ENCODE results near the gene PRKCE. TPM values are rescaled to one million over a fixed set of nuclear protein-coding genes. Genes with fewer than 3 reads are reported as not detected.

Gene PRKCE
- polyA plus RNA-seq, 1 of the 3 experiments (the other 2 are of a cell fraction), result 16.3 TPM

- TF ChIP-seq CTCF (IDR thresholded peaks at IDR 0.05), result no peak
- no peak for TF ChIP-seq NFIC (IDR thresholded peaks at IDR 0.05; ENCODE audit: borderline replicate concordance)
- TF ChIP-seq FOXM1 (IDR thresholded peaks at IDR 0.05; ENCODE audit: low read depth), result no peak
- TF ChIP-seq MEF2A (IDR thresholded peaks at IDR 0.05; ENCODE audit: borderline replicate concordance, low read depth), result no peak
Observed at GRCh38 chr2:45879406-45879805, 227.9 kb downstream of the PRKCE start (continued).

GRCh38 chr2:45879936-45880335 lies 228.5 kb downstream of the PRKCE start:
- Histone ChIP-seq H2AFZ (ENCODE audit: low read depth) (no peak overlapping the region), H3K4me2 (no peak overlapping the region), H3F3A (replicated peaks; ENCODE audit: insufficient read depth) (no peaks in the 10 kb centered on the region), H3K79me2 (ENCODE audit: insufficient read depth) (no peaks in the 10 kb centered on the region), H3K9me2 (no peaks in the 10 kb centered on the region), H3K4me1 (ENCODE audit: control insufficient read depth in 1 of 2, insufficient read depth in 2 of 2, low read depth in 1 of 2, low read length in 1 of 2) (peaks cover 0 to 34% of the 10 kb centered on the region in 2 experiments; a peak in 2 of 4 replicates), H3K4me3 (ENCODE audit: low read depth in 2 of 2, low read length in 1 of 2) (no peak overlapping the region), H4K20me1 (ENCODE audit: insufficient read depth) (no peaks in the 10 kb centered on the region), H3K27me3 (ENCODE audit: insufficient read depth) (no peaks in the 10 kb centered on the region), H3K9me3 (peaks cover 11% of the 10 kb centered on the region), H3K9ac (no peak overlapping the region), H3K27ac (ENCODE audit: low read depth in 2 of 2, low read length in 1 of 2) (no peak overlapping the region), H3K36me3 (replicated peaks in 1 of 2; ENCODE audit: control insufficient read depth in 1 of 2, insufficient read depth in 2 of 2, low read length in 1 of 2) (peaks cover 0 to 4% of the 10 kb centered on the region in 2 experiments)
- 100% methylated on average over 2 of the region's 2 CpGs for WGBS (ENCODE audit: low lambda C conversion rate)
- ChIA-PET POLR2A (no interaction called here), CTCF (interaction anchor here (1.1 to 1.5 kb wide), 2 partner anchors 56 to 121 kb away, joined by 3 read pairs; no protein-coding TSS in a partner anchor)
- TF ChIP-seq TCF12 (IDR thresholded peaks at IDR 0.05) (no peak), RAD21 (IDR thresholded peaks at IDR 0.05; ENCODE audit: low read length) (no peak), SMC3 (IDR thresholded peaks at IDR 0.05; ENCODE audit: low read depth, low read length) (no peak), TEAD4 (IDR thresholded peaks at IDR 0.05; ENCODE audit: borderline replicate concordance, insufficient read depth) (no peak), USF1 (IDR thresholded peaks at IDR 0.05; ENCODE audit: borderline replicate concordance, low read depth) (no peak), NRF1 (IDR thresholded peaks at IDR 0.05; ENCODE audit: low read depth, low read length) (no peak), RCOR1 (IDR thresholded peaks at IDR 0.05; ENCODE audit: low read length) (no peak)
- no peak for DNase-seq

GRCh38 chr2:45881970-45882581 lies 230.6 kb downstream of the PRKCE start:
- Histone ChIP-seq H3K4me3 (ENCODE audit: low read depth in 2 of 2, low read length in 1 of 2) (no peak overlapping the region), H3K9me3 (peaks cover 4% of the 10 kb centered on the region), H3K9ac (no peak overlapping the region), H3K27me3 (ENCODE audit: insufficient read depth) (no peaks in the 10 kb centered on the region), H2AFZ (ENCODE audit: low read depth) (no peak overlapping the region), H3K36me3 (replicated peaks in 1 of 2; ENCODE audit: control insufficient read depth in 1 of 2, insufficient read depth in 2 of 2, low read length in 1 of 2) (peaks cover 0 to 4% of the 10 kb centered on the region in 2 experiments), H3F3A (replicated peaks; ENCODE audit: insufficient read depth) (no peaks in the 10 kb centered on the region), H3K4me2 (no peak overlapping the region), H3K9me2 (no peaks in the 10 kb centered on the region), H3K79me2 (ENCODE audit: insufficient read depth) (no peaks in the 10 kb centered on the region), H3K27ac (ENCODE audit: low read depth in 2 of 2, low read length in 1 of 2) (peak overlapping the region in 1 of 2 experiments; percentile 86; a peak in 2 of 4 replicates), H3K4me1 (ENCODE audit: control insufficient read depth in 1 of 2, insufficient read depth in 2 of 2, low read depth in 1 of 2, low read length in 1 of 2) (peaks cover 0 to 53% of the 10 kb centered on the region in 2 experiments; a peak in 2 of 4 replicates), H4K20me1 (ENCODE audit: insufficient read depth) (no peaks in the 10 kb centered on the region)
- DNase-seq, result no peak
- ChIA-PET CTCF (interaction anchor here (1.1 to 1.7 kb wide), 5 partner anchors 14 to 238 kb away, joined by 3 to 6 read pairs (median 4); no protein-coding TSS in a partner anchor), POLR2A (interaction anchor here (0.9 to 1.4 kb wide), 3 partner anchors 40 to 81 kb away, joined by 3 to 6 read pairs (median 3); no protein-coding TSS in a partner anchor)
- WGBS (ENCODE audit: low lambda C conversion rate), result 95% methylated on average over 7 of the region's 7 CpGs
- TF ChIP-seq FOXM1 (IDR thresholded peaks at IDR 0.05; ENCODE audit: low read depth), result no peak

All from SK-N-SH (cell line).